OCI-LY7 (cell line): ENCODE data around the gene HEXIM2. TPM values are rescaled to one million over a fixed set of nuclear protein-coding genes. Genes with fewer than 3 reads are reported as not detected.

Experiments
- BruUV-seq: library from RNA; stranded (reverse); fragments of 400-500 nt; replicated peaks from 2 replicates; lab custom pipeline; 2021; lab: Mats Ljungman, UMichigan
- CTCF ChIA-PET: fragments of 300-600 bp; sonication (Branson Sonifier 250); formaldehyde crosslinking; loops from one replicate; lab custom pipeline; 2022; ENCODE audit warnings: antibody characterized with exemption; ENCODE audit not compliant: unreplicated experiment; lab: Charles Lee
- POLR2A ChIA-PET: fragments of 300-600 bp; sonication (Branson Sonifier 250); formaldehyde crosslinking; loops from one replicate; lab custom pipeline; 2022; ENCODE audit warnings: antibody characterized with exemption; lab: Charles Lee
- DNase-seq: peaks from one replicate; pipeline ENCODE4 v3.0.0-alpha.2; 2015; ENCODE audit warnings: low spot score
- H2AFZ ChIP-seq: fragments of 200-600 bp; sonication (generic), shearing (Covaris generic); 2 replicates; pipeline ENCODE4 v1.6.1; 2014; ENCODE audit warnings: mild to moderate bottlenecking, antibody characterized with exemption, low read length, moderate library complexity
- H3K27ac ChIP-seq: fragments of 200-600 bp; sonication (generic); 2 replicates; pipeline ENCODE4 v1.5.1; 2014; ENCODE audit warnings: mixed run types, low read depth, mild to moderate bottlenecking, moderate library complexity, low read length, inconsistent platforms; ENCODE audit not compliant: poor library complexity, severe bottlenecking
- H3K36me3 ChIP-seq: fragments of 200-600 bp; sonication (generic); 2 replicates; pipeline ENCODE4 v1.6.1; 2014; ENCODE audit warnings: mild to moderate bottlenecking, antibody characterized with exemption, low read length, moderate library complexity, mixed read lengths; ENCODE audit not compliant: insufficient read depth
- H3K4me1 ChIP-seq: fragments of 200-600 bp; sonication (generic); 2 replicates; pipeline ENCODE4 v1.5.1; 2014; ENCODE audit warnings: mild to moderate bottlenecking, low read length; ENCODE audit not compliant: insufficient read depth, poor library complexity, severe bottlenecking
- H3K4me2 ChIP-seq: fragments of 200-600 bp; sonication (generic); 2 replicates; pipeline ENCODE4 v1.6.1; 2014; ENCODE audit warnings: mild to moderate bottlenecking, low read length
- H3K4me3 ChIP-seq: fragments of 200-600 bp; sonication (generic); 2 replicates; pipeline ENCODE4 v1.5.1; 2014; ENCODE audit warnings: mild to moderate bottlenecking, low read depth, low read length; ENCODE audit not compliant: poor library complexity, severe bottlenecking
- H3K79me2 ChIP-seq: fragments of 200-600 bp; sonication (generic); 2 replicates; pipeline ENCODE4 v1.6.1; 2016; ENCODE audit warnings: low read depth, mild to moderate bottlenecking, low read length, moderate library complexity, mixed read lengths; ENCODE audit not compliant: insufficient read depth
- H3K9me2 ChIP-seq: fragments of 200-600 bp; sonication (generic); 2 replicates; pipeline ENCODE4 v1.6.1; 2016; ENCODE audit warnings: mild to moderate bottlenecking, low read length, mixed read lengths; ENCODE audit not compliant: insufficient read depth
- H3K9me3 ChIP-seq: fragments of 200-600 bp; sonication (generic); 2 replicates; pipeline ENCODE4 v1.6.1; 2014; ENCODE audit warnings: mild to moderate bottlenecking, mixed run types, low read length, mixed read lengths
- H4K20me1 ChIP-seq: fragments of 200-600 bp; sonication (generic); 2 replicates; pipeline ENCODE4 v1.6.1; 2014; ENCODE audit warnings: mild to moderate bottlenecking, antibody characterized with exemption, low read length, moderate library complexity, mixed read lengths; ENCODE audit not compliant: insufficient read depth
- EZH2phosphoT487 ChIP-seq: fragments of 200-600 bp; sonication (generic); IDR thresholded peaks from 2 replicates; pipeline ENCODE4 v1.6.1; 2018; ENCODE audit warnings: low read depth, borderline replicate concordance, mild to moderate bottlenecking, mixed run types, antibody characterized with exemption, low read length, moderate library complexity, mixed read lengths
- intact Hi-C: fragments of 100-400 bp; cut with micrococcal nuclease; formaldehyde crosslinking; loops from one replicate; pipeline ENCODE4 v1.10.0; 2022; ENCODE audit not compliant: unreplicated experiment
- total RNA-seq, 2 experiments: library from RNA; depleted of rRNA in 1 of 2; stranded (reverse); fragments of >200 nt in 1 of 2; shearing (Covaris generic) in 1 of 2; gene quantifications; 2 replicates each; pipeline ENCODE4 v1.2.3, GENCODE V29; 2014 to 2022
- TF ChIP-seq, protein P1 (sequence below): fragments of 200-600 bp; sonication (generic); conservative IDR thresholded peaks from 2 replicates; pipeline ENCODE4 v1.5.1; 2014; ENCODE audit warnings: mild to moderate bottlenecking, antibody characterized with exemption, low read length, moderate library complexity, mixed read lengths

HEXIM2 gene
- total RNA-seq, 2 experiments from 2014 or later: 8.6 to 11.1 TPM

DNA sequence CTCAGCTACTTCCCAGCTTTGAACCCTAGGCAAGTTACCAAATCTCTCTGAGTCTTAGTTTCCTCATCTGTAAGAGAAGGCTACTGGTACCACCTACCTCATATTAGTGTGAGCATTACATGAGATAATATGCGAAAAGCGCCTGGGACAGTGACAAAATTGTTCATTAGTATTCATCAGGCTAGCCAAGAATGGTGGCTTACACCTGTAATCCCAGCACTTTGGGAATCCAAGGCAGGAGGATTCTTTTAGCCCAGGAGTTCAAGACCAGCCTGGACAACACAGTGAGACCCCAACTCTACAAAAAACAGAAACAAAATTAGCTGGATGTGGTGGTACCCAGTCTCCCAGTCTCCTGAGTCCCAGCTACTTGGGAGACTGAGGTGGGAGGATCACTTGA, 32.7 kb upstream of the HEXIM2 start:
- DNase-seq: no peak
- Histone ChIP-seq H3K4me2 (no peak overlapping the region), H3K4me3 (no peak overlapping the region), H2AFZ (no peak overlapping the region), H3K4me1 (peaks cover 8% of the 10 kb centered on the region), H3K9me2 (no peaks in the 10 kb centered on the region), H4K20me1 (no peaks in the 10 kb centered on the region), H3K79me2 (no peaks in the 10 kb centered on the region), H3K36me3 (no peaks in the 10 kb centered on the region), H3K9me3 (no peaks in the 10 kb centered on the region), H3K27ac (no peak overlapping the region)
- no peak for TF ChIP-seq EZH2phosphoT487
- TF ChIP-seq, protein P1, sequence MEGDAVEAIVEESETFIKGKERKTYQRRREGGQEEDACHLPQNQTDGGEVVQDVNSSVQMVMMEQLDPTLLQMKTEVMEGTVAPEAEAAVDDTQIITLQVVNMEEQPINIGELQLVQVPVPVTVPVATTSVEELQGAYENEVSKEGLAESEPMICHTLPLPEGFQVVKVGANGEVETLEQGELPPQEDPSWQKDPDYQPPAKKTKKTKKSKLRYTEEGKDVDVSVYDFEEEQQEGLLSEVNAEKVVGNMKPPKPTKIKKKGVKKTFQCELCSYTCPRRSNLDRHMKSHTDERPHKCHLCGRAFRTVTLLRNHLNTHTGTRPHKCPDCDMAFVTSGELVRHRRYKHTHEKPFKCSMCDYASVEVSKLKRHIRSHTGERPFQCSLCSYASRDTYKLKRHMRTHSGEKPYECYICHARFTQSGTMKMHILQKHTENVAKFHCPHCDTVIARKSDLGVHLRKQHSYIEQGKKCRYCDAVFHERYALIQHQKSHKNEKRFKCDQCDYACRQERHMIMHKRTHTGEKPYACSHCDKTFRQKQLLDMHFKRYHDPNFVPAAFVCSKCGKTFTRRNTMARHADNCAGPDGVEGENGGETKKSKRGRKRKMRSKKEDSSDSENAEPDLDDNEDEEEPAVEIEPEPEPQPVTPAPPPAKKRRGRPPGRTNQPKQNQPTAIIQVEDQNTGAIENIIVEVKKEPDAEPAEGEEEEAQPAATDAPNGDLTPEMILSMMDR: no peak
- POLR2A ChIA-PET: no interaction called here
- CTCF ChIA-PET: no interaction called here
- intact Hi-C loops: no loop called here
- no TSS peak for BruUV-seq

DNA sequence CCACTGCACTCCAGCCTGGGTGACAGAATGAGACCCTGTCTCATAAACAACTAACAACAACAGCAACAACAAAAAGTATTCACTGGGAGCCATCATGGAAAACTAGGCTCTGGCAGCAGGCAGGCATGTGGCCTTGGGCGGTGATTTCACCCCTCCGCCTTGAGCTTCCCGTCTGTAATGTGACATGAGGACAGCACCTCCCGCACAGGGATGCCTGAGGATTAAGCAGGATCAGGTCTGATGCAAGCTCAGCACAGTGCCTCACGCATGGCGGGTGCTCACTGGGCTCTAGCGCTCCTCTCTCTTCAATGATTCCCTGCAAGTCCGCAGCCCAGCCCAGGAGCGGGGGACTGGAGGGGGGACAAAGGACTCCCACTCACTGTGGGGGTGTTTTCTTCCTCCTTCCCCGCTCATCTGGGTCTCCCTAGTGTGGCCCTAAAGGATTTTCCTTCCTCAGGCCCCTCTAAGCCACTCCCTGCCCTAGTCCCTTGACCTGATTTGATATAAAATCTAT, 32.2 kb upstream of the HEXIM2 start:
- TF ChIP-seq EZH2phosphoT487: no peak
- TF ChIP-seq, protein P1: no peak
- Histone ChIP-seq H3K27ac (no peak overlapping the region), H3K36me3 (no peaks in the 10 kb centered on the region), H2AFZ (no peak overlapping the region), H3K79me2 (no peaks in the 10 kb centered on the region), H3K9me2 (no peaks in the 10 kb centered on the region), H3K4me3 (no peak overlapping the region), H3K9me3 (no peaks in the 10 kb centered on the region), H4K20me1 (no peaks in the 10 kb centered on the region), H3K4me2 (no peak overlapping the region), H3K4me1 (peaks cover 8% of the 10 kb centered on the region)
- no peak for DNase-seq
- ChIA-PET CTCF (no interaction called here), POLR2A (no interaction called here)
- BruUV-seq: no TSS peak
- intact Hi-C loops: no loop called here

DNA sequence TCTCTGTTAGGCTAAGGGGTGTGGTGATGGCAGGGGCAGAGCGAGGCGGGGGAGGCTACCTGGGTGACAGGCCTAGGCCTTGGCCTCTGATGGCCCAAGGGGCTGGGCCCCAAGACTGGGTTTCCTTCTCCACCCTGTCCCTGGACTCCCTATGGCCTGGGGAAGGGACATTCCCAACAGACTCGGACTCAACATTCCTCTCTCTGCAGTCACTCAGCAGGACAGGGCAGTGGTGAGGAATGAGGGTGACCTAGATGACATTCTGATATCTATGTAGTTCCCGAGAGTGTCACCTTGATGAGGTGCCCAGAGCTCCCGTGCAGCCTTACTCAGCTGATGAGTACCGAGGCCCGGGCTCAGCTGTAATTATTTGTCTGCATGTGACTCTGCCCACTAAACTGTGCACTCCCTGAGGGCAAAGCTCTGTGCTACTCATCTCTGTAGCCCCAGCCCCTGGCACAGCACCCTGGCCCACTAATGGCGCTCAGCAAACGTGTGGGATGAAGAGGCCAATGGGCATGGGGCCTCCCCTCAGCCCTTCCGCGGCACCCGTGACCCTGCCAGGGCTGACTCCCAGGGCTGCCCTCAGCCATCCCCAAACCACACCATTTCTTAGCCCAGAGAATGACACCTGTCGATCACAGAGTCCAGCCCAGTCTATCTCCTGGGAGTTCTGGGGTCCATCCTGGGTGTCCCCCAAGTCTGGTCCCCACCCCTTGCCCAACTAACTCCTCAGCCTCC, 31.6 kb upstream of the HEXIM2 start:
- H3K4me2 ChIP-seq: no peak overlapping the region
- H3K4me1 ChIP-seq: peaks cover 8% of the 10 kb centered on the region
- no peaks in the 10 kb centered on the region for H4K20me1 ChIP-seq
- DNase-seq: no peak
- CTCF ChIA-PET: no interaction called here
- H3K9me3 ChIP-seq: no peaks in the 10 kb centered on the region
- POLR2A ChIA-PET: interaction anchor here (0.6 kb wide), 1 partner anchor 574 kb away, joined by 6 read pairs; no protein-coding TSS in a partner anchor
- no peaks in the 10 kb centered on the region for H3K9me2 ChIP-seq
- no peak for TF ChIP-seq EZH2phosphoT487
- TF ChIP-seq, protein P1: no peak
- H3K36me3 ChIP-seq: no peaks in the 10 kb centered on the region
- no peaks in the 10 kb centered on the region for H3K79me2 ChIP-seq
- no TSS peak for BruUV-seq
- no peak overlapping the region for H2AFZ ChIP-seq
- no peak overlapping the region for H3K27ac ChIP-seq
- no peak overlapping the region for H3K4me3 ChIP-seq
- intact Hi-C loops: no loop called here
